HG02870 (cell line): ENCODE data around the gene KIF16B.
A peak's percentile ranks its signal among the peaks of the same experiment; 100 is the strongest.

Experiments used
- ATAC-seq: cut with Tn5 transposase; IDR thresholded peaks from one replicate; pipeline ENCODE4 v1.9.1; 2021; ENCODE audit warnings: mild to moderate bottlenecking, moderate library complexity; ENCODE audit not compliant: unreplicated experiment

Gene KIF16B

DNA sequence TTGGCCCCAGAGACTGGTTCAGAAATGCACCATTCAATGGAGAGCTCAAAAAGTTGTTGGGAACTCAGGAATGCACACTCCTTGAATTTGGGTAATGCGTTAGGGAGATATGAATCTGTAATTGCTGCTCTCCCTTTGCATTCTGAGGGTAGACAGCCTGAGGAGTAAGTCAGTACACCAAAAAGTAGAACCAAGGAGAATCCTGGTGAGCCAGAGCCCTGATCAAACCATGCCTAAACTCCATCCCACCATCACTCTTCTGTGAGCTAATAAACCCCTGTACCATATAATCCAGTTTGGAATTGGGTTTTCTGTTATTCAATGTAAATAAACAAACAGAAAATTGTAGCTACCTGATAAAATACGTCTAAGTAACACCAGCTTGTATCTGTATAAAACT lies 90.2 kb downstream of the KIF16B start:
- ATAC-seq, result no peak

DNA sequence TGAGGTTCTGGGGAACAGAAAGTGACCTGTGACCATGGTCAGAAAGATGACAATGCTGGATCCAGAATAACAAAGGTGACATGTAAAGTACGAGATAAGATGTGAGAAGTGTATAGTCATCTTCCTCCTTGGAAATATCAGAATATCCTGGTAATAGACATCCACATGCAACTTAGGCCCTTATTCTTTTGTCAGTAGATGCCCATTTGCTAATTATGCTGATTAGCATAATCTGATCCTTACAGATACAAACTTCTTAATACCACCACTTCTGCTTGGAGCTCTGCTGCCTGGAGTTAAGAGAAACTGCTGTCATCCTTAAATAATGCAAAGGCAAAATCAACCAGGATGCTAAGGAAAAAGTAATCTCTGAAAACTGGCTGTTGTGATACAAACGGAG lies 91.3 kb downstream of the KIF16B start:
- no peak for ATAC-seq

DNA sequence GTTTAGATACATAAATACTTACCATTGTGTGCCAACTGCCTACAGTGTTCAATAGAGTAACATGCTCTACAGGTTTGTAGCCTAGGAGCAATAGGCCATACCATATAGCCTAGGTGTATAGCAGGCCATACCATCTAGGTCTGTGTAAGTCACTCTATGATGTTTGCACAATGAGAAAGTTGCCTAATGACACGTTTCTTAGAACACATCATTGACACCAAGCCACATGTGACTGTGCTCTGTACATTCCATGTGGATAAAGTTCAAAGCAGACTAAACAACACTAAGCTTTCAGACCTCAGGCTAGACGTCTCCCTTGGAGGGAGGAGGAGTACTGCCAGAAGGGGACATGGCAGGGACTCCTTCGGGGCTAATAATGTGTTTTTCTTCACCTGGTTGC lies 93.6 kb downstream of the KIF16B start:
- no peak for ATAC-seq

DNA sequence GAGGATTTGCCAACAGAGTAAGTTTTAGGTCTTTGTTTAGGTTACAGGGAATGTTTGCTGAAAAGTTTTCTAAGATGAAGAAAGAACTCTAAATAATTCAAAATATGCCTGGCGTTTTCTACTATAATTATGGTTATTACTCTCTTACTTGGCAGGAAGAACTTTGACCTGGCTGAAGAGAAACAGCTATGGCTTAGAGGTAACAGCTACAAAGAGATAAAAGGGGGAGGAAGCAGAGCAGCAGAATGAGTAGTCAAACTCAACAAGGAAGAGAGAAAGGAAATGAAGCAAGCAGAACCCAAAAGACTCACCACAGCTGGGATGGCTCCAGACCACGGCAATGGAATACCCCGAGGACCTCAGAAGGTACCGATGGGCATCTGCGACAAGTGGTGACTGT lies 95.6 kb downstream of the KIF16B start:
- no peak for ATAC-seq

DNA sequence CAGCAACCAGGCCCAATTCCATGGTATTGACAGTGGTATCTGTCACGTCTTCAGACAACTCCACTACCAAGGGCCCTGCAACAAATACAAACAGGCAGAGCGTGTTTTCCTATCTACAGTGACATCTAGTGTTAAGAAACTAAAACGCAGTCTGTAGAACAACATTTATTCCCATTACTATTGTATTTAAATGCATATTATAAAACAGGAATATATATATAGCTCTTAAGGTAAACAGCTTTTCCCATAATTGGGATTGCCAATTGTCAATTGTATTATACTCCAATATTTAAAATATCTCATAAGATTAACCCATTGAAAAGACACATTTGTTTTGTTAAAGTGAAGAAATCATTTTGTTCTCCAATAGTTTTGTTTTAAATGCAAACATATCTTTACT lies 97.2 kb downstream of the KIF16B start:
- ATAC-seq, result peak; percentile 72

DNA sequence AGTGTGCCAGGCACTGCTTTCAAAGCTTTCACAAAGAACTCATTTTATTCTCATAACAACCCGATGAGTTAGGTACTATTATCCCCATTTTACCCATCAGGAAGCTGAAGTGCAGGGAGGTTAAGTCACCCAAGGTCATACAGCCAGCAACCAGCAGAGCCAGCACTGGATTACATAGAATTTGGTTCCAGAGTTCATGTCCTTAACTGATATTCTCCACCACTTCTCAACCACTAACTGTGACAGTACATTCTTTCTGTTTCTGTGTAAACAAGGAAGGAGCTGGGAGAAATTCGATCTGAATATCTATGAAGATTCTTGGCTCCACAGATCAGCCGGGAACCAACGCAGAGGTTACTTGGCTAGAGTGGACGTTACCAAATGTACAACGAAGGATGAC lies 98.0 kb downstream of the KIF16B start:
- no peak for ATAC-seq

DNA sequence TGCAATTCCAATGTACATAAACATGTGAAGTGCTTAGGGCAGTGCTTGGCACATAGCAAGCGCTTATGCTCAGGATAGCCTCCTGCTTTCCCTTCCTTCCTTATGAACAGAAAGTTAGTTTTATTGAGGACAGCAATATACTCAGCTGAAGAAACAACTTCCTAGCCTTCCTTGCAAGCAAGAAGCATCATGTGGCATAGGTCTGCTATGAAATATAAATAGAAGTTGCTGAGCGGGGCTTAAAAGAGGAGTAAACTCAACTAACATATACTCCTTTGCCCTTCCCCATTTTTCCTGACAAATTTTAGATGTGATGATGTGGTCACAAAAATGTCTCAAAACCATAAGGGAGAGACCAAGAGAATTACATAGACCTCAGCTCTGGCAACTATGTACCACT lies 98.9 kb downstream of the KIF16B start:
- ATAC-seq, result no peak

DNA sequence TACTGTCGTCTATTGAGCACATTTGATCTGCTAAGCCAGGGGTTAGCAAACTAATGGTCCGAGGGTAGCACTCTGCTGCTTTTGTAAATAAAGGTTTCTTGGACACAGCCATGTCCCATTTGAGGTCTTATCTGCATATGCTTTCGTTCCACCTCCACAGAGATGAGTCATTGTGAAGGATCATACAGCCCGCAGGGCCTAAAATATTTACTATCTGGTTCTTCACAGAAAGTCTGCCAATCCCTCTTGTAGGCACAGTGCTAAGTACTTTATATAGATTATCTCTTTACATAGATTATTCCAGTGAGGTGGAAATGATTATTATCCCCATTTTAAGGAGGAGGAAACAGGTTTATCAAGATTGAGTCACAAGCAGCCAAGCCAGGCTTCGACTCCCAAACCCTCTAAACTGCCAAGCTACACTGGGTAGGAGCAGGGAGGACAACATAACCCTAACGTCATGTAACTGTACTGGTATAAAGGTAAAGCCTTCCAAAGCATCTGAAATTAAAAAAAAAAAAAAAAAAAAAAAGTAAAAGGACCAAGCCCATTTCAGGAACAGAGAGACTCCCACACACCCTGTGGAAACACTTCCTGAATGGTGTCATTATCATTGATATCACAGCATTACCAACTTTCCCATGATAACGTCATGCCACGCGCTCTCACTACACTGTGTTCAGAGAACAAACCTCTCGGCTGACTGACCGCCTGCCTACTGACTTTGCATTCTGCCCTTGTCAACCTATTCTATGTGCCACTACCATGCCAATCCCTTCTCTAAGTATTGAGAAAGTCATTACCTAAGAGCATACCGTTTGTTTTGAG lies 101.0 kb downstream of the KIF16B start:
- ATAC-seq, result no peak

DNA sequence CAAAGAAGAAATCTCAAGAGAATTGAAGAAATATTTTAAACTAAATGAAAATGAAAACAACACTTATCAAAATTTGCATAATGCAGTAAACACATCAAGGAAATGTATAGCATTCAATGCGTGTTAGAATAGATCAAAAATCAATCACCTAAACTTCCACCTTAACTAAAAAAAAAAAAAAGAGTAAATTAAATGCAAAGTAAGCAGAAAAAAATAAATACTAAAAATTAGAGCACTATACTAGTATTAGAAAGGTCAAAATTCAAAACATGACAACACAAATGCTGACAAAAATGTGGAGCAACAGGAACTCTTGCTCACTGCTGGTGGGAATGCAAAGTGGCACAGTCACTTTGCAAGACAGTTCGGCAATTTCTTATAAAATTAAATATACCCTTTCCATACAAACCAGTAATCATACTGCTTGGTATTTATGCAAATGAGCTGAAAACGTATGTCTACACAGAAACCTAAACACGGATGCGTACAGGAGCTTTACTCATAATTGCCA lies 103.8 kb downstream of the KIF16B start:
- no peak for ATAC-seq

DNA sequence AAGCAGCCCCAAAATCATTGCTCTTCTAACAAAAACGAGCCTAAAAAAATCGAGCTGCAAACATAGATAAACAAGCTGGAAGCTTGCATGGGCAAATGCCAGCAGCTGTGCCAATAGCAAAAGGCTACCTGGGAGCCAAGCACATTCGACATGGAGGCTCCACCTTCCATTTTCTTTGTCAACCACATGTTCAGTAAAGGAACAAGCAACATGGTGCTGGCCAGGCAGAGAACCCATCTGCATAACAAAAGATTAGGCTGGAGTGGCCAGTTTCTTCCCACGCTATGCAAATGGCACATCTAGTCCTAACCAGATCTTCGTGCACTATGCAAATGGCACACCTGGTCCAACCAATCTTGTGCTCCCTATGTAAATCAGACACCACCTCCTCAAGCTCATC lies 110.5 kb downstream of the KIF16B start:
- ATAC-seq, result no peak

DNA sequence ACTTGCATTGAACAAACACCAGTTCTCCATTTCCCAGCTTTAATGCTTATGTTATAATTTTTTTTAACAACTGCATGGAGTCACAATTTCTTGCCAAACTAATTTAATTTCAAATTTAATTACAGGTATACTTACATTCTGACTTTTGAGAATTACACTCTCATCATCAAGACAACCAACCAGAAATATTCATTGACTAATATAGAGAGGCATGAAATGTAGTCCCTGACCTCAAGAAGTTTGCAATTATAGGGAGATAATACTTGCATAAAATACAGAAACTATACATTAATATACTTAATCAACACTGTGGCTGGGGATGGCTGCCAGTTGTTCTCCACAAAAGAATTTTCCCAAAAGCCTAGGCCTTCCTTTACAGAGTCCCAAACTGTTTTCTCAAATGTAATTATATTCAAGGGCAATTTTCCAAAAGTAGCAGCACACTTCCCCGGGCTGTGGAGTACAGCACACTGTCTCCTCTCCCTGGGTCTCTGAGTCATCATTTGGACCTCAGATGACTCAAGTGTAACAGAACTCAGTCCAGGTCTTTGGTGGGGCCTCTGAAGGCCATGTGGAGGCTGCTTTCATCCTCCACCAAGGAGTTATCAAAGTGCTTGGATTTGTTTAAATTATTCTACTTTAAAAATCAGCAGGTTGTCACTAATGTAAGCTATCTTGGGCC lies 114.1 kb downstream of the KIF16B start:
- no peak for ATAC-seq

DNA sequence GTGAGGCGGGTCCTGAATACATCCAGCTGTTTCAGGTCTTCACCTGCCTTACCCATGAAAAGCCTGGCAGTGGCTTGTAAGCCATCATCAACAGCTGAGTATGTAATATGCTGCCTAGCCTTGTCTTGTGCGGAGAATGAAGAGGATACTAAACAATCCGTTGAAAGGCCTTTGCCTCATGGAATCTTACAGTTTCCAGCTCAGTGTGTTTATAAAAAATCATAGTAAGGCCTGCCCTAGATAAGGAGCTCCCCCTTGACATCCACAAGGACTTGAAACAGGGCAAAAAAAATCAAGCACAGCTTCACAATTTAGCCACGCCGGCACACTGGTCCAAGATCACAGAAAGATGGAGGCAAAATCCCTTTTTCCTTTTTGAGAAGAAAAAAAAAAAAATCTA lies 115.7 kb downstream of the KIF16B start:
- no peak for ATAC-seq

DNA sequence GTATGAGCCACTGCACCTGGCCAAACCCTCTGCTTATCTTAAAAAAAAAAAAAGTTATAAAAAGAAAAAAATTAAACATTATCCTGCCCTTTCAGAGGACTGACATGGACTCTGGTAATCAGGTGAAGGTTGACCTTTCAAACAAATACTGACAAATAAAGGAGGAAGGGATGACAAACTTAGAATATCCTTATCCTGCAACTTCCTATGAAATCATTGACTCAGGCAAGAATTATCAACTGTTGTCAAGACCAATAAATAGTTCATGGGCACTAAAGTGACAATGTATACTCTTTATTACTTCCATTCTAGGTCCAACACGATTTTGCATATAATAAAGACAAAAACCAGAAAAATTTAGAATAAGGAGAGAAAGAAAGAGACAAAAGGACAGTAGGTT lies 117.9 kb downstream of the KIF16B start:
- no peak for ATAC-seq

DNA sequence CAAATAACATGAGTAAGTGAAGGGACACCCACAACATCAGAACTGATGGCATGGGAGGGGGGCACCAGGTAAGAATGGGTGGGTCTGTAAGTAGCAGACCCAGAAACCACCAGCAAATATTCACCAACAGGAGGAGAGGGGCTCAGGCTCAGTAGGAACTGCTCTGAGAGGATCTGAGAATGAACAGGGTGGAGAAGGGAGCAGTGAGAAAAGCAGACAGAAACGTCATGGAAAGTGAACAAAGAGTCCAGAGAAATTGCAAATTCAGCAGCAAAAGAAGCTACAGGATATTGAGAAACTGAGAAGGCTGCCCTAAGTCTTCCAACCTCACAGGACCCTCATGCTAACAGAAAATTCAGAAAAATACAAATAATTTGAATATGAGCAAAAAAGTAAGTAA lies 121.3 kb downstream of the KIF16B start:
- ATAC-seq, result no peak

DNA sequence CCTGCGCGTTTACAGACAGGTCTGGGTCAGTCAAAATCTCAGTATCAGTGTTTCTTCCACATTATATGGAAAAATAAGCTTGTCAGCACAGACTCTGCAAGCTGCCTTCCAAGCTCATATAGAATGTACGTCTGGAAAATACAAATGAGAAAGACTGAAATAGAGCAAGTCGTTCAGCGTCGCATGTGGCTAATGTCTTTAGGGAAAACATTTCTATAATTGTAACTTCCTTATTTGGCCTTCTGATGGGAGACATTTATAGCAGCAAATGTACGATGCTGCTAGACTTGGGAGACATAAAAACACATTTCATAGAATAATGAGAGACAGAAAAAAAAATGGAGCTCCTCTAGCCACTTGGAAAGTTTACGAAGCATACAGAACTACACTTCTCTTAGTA lies 122.2 kb downstream of the KIF16B start:
- no peak for ATAC-seq

DNA sequence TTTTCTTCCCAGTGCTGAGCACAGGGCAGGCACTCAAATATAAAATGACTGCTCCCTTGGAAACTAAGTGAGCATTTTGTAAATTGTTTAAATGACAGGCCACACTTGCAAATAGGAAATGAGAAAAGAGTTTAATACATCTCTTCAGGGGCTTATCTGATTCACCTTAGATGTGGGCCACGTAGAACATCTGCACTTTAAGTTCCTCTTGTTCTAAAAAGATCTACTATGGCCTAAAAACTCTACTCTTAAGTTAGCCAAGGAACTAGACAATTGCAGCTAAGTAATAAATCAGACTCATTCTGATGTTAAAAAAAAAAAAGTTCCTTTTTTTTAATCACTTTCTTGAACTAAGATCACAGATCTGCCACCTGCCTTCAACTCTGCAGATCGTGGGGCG lies 126.3 kb downstream of the KIF16B start:
- ATAC-seq, result no peak

DNA sequence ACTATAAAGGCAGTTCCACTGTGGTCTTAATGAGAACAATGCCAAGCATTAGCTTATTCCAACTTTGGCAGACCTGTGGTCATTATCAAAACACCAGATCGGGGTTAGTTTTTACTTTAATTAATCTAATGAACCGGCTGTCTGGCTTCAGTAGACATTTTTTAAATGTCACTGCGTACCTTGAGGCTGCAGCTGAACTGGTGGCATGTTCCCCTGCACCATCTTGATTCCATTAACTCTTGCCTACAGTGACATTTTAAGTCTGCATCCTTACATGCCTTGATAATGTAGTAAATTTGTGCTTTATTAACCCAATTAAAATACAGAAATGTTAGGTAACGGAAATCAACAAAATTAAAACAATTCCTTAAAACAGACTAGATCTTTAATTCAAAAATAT lies 127.0 kb downstream of the KIF16B start:
- no peak for ATAC-seq

DNA sequence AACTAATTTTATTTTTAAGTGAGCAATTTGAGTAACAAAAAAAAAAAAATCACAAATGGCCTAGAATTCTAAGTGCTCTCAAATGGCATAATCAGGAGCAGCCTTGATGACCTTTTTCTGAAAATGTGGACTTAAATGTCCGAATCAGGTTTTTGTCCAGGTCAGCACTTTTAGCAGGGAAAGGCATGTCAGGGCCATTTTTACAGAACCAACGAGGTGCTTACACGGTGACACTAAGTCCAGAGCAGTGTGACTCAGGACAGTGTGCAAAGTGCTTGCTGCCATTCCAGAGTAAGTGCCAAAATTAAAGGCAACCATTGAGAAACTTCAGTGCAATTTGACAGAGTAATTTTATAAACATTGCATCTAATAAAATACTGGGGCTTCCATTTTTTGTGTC lies 127.8 kb downstream of the KIF16B start:
- no peak for ATAC-seq

DNA sequence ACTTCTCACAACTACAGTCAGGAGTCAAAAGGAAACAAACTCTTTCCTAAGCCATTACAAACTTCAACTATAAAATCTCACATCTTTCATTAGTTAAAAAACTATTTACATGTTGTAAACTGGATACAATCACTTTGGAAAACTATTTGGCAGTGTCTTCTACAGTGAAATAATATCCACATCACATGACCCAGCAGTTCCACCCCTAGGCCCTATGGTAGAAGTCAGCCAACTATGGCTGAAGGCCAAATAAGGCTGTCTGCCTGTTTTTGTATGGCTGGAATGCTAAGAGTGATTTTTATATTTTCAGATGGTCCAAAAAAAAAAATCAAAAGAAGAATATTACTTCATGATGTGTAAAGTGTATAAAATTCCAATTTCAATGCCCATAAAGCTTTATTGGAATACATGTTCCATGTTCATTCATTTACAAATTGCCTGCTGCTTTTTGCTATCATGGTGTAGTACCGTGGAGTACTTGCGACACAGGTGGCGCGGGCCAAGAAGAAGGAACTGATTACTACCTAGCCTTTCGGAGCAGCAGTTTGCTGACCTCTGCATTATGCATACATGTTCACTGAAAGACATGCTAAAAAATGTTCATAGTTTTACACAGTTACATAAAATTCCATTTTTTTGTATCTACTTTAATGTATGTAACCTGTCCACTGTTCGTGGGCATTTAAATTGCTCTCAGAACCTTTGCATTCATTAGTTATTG lies 129.0 kb downstream of the KIF16B start:
- ATAC-seq, result no peak

DNA sequence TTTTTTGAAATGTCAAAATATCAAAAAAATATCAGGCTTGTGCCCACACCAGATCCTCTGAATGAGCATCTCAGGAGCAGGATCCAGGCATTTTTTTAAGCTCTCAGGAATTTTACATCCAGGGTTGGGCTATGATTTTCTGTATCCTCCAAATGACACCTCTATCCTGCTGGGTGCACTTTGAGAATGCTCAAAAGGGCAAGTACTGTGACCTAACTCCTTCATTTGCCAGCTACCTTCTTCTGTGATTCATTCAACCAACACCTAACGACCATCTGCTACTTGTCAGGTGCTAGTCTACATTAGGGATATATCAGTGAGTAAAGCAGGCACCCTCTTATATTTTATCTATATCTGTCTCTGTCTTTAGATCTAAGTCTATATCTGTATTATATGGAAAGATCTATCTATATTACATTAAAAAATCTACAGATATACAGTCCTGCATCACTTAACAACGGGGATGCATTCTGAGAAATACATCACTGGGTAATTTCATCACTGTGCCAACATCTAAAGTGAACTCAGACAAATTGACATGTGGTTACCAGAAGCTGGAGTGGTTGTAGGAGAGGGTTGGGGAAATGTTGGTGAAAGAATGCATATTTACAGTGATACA lies 131.6 kb downstream of the KIF16B start:
- no peak for ATAC-seq

DNA sequence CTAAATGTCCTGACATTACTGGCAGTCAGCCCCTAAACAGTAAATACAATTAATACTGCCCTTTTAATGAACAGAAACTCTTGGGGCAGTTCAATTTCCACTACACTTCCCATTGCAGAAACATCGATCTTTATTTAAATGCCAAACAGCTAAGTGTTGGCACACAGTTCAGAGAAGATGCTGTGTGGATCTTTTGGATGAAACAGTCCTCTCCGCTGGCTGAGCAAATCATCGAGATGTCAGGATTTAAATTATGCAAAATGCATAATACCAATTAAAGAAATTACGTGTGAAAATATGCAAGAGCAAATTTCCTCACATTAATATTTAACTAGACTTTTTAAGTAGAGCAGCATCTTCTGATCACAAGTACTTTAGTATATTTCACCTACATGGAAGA lies 132.6 kb downstream of the KIF16B start:
- no peak for ATAC-seq
